SK-N-SH treated with all-trans-retinoic acid at 6 μM for 48 hours (cell line): ENCODE data around the gene SARDH.

Experiments
- ATAC-seq: fragments of 200-7000 bp; cut with Tn5 transposase; 3 replicates; pipeline ENCODE4 v1.9.1; 2020; ENCODE audit warnings: mild to moderate bottlenecking, moderate library complexity
- ARNTL ChIP-seq: fragments of 450-650 bp; formaldehyde crosslinking; IDR thresholded peaks from 2 replicates; pipeline ENCODE4 v1.5.0; 2020; ENCODE audit warnings: low read depth, mild to moderate bottlenecking, moderate library complexity, borderline replicate concordance
- BACH2 ChIP-seq: fragments of 250-450 bp; sonication (Bioruptor Pico); IDR thresholded peaks from 2 replicates; pipeline ENCODE4 v1.9.0; 2021; ENCODE audit warnings: mild to moderate bottlenecking, borderline replicate concordance
- CREB5 ChIP-seq: fragments of 250-450 bp; sonication (Bioruptor Pico); IDR thresholded peaks from 2 replicates; pipeline ENCODE4 v1.5.1; 2020; ENCODE audit warnings: low read depth, mild to moderate bottlenecking, moderate library complexity
- ESRRG ChIP-seq: fragments of 250-450 bp; sonication (Bioruptor Pico); IDR thresholded peaks from 2 replicates; pipeline ENCODE4 v1.6.1; 2021; ENCODE audit warnings: mild to moderate bottlenecking
- GLIS3 ChIP-seq: fragments of 250-450 bp; sonication (Bioruptor Pico); IDR thresholded peaks from 2 replicates; pipeline ENCODE4 v1.5.0; 2020; ENCODE audit warnings: mild to moderate bottlenecking, moderate library complexity
- OSR1 ChIP-seq: fragments of 250-450 bp; sonication (Bioruptor Pico); IDR thresholded peaks from 2 replicates; pipeline ENCODE4 v1.8.0; 2022; ENCODE audit warnings: moderate library complexity, mild to moderate bottlenecking, inconsistent platforms
- PATZ1 ChIP-seq: fragments of 250-450 bp; sonication (Bioruptor Pico); IDR thresholded peaks from 2 replicates; pipeline ENCODE4 v1.8.0; 2020; ENCODE audit warnings: mild to moderate bottlenecking, moderate library complexity, borderline replicate concordance
- PPARA ChIP-seq: fragments of 250-450 bp; sonication (Bioruptor Pico); IDR thresholded peaks from 2 replicates; pipeline ENCODE4 v1.5.0; 2020; ENCODE audit warnings: mild to moderate bottlenecking, borderline replicate concordance
- RARB ChIP-seq: fragments of 250-450 bp; sonication (Bioruptor Pico); IDR thresholded peaks from 2 replicates; pipeline ENCODE4 v1.8.0; 2021; ENCODE audit warnings: mild to moderate bottlenecking, moderate library complexity
- SNAI2 ChIP-seq: fragments of 250-450 bp; sonication (Bioruptor Pico); IDR thresholded peaks from 2 replicates; pipeline ENCODE4 v1.5.0; 2020; ENCODE audit warnings: mild to moderate bottlenecking, moderate library complexity
- TOX ChIP-seq: fragments of 250-450 bp; sonication (Bioruptor Pico); IDR thresholded peaks from 2 replicates; pipeline ENCODE4 v1.8.0; 2021; ENCODE audit warnings: mild to moderate bottlenecking, moderate library complexity, borderline replicate concordance
- ZC3H10 ChIP-seq: fragments of 250-450 bp; sonication (Bioruptor Pico); IDR thresholded peaks from 2 replicates; pipeline ENCODE4 v1.5.1; 2021; ENCODE audit warnings: mild to moderate bottlenecking, moderate library complexity
- ZFP3 ChIP-seq: fragments of 250-450 bp; sonication (Bioruptor Pico); IDR thresholded peaks from 2 replicates; pipeline ENCODE4 v1.5.0; 2020; ENCODE audit warnings: mild to moderate bottlenecking, moderate library complexity
- ZFP30 ChIP-seq: fragments of 450-650 bp; formaldehyde crosslinking; IDR thresholded peaks from 2 replicates; pipeline ENCODE4 v1.5.0; 2022; ENCODE audit warnings: mild to moderate bottlenecking, moderate library complexity
- ZNF565 ChIP-seq: fragments of 450-650 bp; formaldehyde crosslinking; conservative IDR thresholded peaks from 2 replicates; pipeline ENCODE4 v1.5.0; 2020; ENCODE audit warnings: low read depth, mild to moderate bottlenecking, moderate library complexity
- ZNF8 ChIP-seq: fragments of 450-650 bp; formaldehyde crosslinking; IDR thresholded peaks from 2 replicates; pipeline ENCODE4 v1.5.0; 2020; ENCODE audit warnings: mild to moderate bottlenecking, moderate library complexity
- TF ChIP-seq, protein P1 (sequence below): fragments of 250-450 bp; sonication (Bioruptor Pico); IDR thresholded peaks from 2 replicates; pipeline ENCODE4 v1.8.0; 2021; ENCODE audit warnings: low read depth, mild to moderate bottlenecking, moderate library complexity, borderline replicate concordance
- TF ChIP-seq, protein P2 (sequence below): fragments of 250-450 bp; sonication (Bioruptor Pico); IDR thresholded peaks from 2 replicates; pipeline ENCODE4 v1.5.0; 2020; ENCODE audit warnings: mild to moderate bottlenecking, moderate library complexity

Gene SARDH

DNA sequence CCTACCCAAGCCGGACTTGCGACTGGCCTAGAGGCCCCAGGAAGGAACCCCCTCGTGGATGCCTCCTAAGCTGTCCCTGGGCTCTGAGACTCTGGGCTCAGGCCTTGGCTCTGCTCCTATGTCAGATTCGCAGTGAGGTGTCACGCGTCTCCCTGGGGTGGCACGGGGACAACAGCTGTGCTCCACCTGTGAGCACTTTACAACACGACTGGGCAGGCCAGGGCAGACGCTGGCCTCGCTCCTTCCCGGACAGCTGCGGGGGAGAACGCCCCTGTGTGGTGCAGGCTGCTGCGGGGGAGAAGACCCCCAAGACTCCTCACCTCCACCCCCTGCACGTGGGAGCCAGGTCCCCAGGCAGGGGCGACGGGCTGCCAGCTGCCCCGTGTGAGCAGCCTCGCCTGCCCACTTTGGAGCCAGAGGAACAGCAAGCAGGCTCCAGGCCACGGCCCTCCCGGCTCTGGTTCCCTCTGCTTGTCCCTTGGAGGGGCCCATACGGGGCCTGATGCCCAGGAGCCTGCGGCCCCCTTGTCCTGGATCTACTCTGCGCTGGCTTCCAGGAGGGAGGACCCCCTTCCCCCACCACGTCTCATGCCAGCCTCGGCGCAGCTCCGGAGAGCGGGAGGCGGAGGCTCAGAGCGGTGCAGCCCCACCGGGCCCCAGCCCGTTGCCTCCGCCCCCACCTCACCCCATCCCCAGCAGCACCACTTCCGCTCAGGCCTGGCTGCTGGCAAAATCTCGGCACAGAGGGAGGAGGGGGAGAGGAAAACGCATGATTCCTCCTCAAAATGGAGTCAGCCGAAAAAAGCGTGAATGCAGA lies 36.0 kb downstream of the SARDH start:
- no peak for ATAC-seq
- TF ChIP-seq CREB5 (CRISPR knock-in tag): no peak
- no peak for TF ChIP-seq ESRRG (CRISPR knock-in tag)
- TF ChIP-seq RARB: no peak
- TF ChIP-seq PATZ1 (CRISPR knock-in tag): no peak
- TF ChIP-seq OSR1 (CRISPR knock-in tag): no peak
- TF ChIP-seq TOX (CRISPR knock-in tag): no peak

- no peak for ATAC-seq
- no peak for TF ChIP-seq SNAI2
- no peak for TF ChIP-seq ARNTL
- TF ChIP-seq ZFP30 (CRISPR knock-in tag): no peak
- TF ChIP-seq, protein P1, sequence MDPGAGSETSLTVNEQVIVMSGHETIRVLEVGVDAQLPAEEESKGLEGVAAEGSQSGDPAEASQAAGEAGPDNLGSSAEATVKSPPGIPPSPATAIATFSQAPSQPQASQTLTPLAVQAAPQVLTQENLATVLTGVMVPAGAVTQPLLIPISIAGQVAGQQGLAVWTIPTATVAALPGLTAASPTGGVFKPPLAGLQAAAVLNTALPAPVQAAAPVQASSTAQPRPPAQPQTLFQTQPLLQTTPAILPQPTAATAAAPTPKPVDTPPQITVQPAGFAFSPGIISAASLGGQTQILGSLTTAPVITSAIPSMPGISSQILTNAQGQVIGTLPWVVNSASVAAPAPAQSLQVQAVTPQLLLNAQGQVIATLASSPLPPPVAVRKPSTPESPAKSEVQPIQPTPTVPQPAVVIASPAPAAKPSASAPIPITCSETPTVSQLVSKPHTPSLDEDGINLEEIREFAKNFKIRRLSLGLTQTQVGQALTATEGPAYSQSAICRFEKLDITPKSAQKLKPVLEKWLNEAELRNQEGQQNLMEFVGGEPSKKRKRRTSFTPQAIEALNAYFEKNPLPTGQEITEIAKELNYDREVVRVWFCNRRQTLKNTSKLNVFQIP: no peak
- no peak for TF ChIP-seq PATZ1 (CRISPR knock-in tag)
- no peak for TF ChIP-seq BACH2 (CRISPR knock-in tag)
- no peak for TF ChIP-seq GLIS3 (CRISPR knock-in tag)
- TF ChIP-seq PPARA (CRISPR knock-in tag): no peak
- no peak for TF ChIP-seq ZNF565 (CRISPR knock-in tag)
- TF ChIP-seq, protein P2, sequence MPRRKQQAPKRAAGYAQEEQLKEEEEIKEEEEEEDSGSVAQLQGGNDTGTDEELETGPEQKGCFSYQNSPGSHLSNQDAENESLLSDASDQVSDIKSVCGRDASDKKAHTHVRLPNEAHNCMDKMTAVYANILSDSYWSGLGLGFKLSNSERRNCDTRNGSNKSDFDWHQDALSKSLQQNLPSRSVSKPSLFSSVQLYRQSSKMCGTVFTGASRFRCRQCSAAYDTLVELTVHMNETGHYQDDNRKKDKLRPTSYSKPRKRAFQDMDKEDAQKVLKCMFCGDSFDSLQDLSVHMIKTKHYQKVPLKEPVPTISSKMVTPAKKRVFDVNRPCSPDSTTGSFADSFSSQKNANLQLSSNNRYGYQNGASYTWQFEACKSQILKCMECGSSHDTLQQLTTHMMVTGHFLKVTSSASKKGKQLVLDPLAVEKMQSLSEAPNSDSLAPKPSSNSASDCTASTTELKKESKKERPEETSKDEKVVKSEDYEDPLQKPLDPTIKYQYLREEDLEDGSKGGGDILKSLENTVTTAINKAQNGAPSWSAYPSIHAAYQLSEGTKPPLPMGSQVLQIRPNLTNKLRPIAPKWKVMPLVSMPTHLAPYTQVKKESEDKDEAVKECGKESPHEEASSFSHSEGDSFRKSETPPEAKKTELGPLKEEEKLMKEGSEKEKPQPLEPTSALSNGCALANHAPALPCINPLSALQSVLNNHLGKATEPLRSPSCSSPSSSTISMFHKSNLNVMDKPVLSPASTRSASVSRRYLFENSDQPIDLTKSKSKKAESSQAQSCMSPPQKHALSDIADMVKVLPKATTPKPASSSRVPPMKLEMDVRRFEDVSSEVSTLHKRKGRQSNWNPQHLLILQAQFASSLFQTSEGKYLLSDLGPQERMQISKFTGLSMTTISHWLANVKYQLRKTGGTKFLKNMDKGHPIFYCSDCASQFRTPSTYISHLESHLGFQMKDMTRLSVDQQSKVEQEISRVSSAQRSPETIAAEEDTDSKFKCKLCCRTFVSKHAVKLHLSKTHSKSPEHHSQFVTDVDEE (CRISPR knock-in tag): no peak
- no peak for TF ChIP-seq ZFP3 (CRISPR knock-in tag)
- TF ChIP-seq ZNF8 (CRISPR knock-in tag): no peak
- TF ChIP-seq CREB5 (CRISPR knock-in tag): no peak
- no peak for TF ChIP-seq TOX (CRISPR knock-in tag)
- TF ChIP-seq ZC3H10: no peak
- TF ChIP-seq OSR1 (CRISPR knock-in tag): no peak
Measured at GRCh38 chr9:133701321-133701980, 36.7 kb downstream of the SARDH start.
